ENCODE data around the gene CALCOCO2. TPM values are rescaled to one million over a fixed set of nuclear protein-coding genes. Genes with fewer than 3 reads are reported as not detected.

Gene CALCOCO2, protein sequence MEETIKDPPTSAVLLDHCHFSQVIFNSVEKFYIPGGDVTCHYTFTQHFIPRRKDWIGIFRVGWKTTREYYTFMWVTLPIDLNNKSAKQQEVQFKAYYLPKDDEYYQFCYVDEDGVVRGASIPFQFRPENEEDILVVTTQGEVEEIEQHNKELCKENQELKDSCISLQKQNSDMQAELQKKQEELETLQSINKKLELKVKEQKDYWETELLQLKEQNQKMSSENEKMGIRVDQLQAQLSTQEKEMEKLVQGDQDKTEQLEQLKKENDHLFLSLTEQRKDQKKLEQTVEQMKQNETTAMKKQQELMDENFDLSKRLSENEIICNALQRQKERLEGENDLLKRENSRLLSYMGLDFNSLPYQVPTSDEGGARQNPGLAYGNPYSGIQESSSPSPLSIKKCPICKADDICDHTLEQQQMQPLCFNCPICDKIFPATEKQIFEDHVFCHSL
- 55.2 to 56.6 TPM (median 56.6 TPM) in 3 replicates for total RNA-seq

DNA sequence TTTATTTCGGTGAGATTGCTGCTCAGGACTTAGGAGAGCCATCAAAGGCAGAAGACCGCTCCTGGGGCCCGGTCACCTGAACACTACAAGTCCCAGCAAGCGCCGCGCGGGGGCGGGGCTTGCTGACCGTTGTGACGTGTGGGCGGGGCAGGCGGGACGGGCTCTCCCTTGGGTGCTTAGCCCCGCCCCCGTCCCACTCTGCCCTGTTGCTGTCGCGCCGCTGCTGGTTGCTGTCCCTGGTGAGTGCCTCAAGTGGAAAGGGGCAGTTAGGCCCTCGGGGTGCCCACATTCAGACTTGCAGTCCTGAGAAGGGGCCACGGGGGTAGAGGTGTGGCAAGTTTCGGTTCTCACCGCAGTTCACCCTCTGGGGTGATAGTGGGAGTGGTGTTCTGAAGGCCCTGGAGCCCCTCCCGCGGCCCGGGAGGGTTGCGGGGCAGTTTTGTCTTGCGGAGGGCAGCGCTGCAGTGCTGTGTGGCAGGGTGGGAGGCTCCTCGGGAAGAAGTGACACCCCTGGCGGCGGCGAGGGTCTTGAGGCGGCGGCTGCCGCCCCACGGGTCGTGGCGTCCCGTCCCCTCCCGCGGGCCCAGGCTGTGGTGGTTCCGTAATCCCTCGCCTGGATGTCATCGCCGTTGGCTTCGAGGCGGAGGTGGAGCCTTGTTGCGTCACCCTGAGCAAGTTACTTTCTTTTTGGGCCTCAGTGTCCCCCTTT lies at the start of gene CALCOCO2:
CALCOCO2 (plus strand) TSS at position 196 of the 709 bp plus-strand sequence. CDS start 10,673 bp downstream, outside the sequence.
- H3K9me3 Mint-ChIP-seq, result no peaks in the 10 kb centered on the region
- peaks cover 4% of the 10 kb centered on the region for H3K4me1 Mint-ChIP-seq
- peak; percentile 89 for DNase-seq (ENCODE audit: low spot score in 2 of 2, unreplicated experiment in 2 of 2)
- peak within 1 kb of the TSS; percentile 99 for H3K27ac Mint-ChIP-seq
- TF ChIP-seq, protein P1, sequence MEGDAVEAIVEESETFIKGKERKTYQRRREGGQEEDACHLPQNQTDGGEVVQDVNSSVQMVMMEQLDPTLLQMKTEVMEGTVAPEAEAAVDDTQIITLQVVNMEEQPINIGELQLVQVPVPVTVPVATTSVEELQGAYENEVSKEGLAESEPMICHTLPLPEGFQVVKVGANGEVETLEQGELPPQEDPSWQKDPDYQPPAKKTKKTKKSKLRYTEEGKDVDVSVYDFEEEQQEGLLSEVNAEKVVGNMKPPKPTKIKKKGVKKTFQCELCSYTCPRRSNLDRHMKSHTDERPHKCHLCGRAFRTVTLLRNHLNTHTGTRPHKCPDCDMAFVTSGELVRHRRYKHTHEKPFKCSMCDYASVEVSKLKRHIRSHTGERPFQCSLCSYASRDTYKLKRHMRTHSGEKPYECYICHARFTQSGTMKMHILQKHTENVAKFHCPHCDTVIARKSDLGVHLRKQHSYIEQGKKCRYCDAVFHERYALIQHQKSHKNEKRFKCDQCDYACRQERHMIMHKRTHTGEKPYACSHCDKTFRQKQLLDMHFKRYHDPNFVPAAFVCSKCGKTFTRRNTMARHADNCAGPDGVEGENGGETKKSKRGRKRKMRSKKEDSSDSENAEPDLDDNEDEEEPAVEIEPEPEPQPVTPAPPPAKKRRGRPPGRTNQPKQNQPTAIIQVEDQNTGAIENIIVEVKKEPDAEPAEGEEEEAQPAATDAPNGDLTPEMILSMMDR (IDR thresholded peaks at IDR 0.05; ENCODE audit: unreplicated experiment), result no peak
- no peaks in the 10 kb centered on the region for H3K36me3 Mint-ChIP-seq
- no peaks in the 10 kb centered on the region for H3K27me3 Mint-ChIP-seq (ENCODE audit: low read depth)
- peak within 1 kb of the TSS; percentile 99 for H3K4me3 Mint-ChIP-seq

DNA sequence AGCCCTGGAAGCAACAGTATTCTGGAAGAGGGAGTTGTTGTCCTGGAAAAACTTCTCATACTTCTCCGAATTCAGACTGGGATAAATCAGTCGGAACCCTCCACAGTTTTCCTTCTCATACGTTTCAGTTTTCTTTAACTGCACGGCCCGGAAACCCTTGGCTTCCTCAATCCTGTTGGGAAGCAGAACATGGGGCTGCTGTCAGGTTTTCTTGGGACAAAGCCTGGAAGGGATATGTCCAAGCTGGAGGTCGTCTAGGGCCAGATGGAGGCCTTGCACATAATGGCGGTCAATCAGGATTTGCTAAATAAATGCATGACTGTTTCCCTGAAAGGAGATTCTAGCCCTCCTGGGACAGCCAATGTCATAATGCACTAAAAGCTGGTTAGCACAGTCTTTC lies 43.0 kb upstream of the CALCOCO2 start:
- Mint-ChIP-seq H3K4me1 (peaks cover 6% of the 10 kb centered on the region), H3K27me3 (ENCODE audit: low read depth) (peaks cover 35% of the 10 kb centered on the region), H3K36me3 (no peaks in the 10 kb centered on the region), H3K4me3 (no peak overlapping the region), H3K9me3 (no peaks in the 10 kb centered on the region), H3K27ac (no peak overlapping the region)
- TF ChIP-seq, protein P1 (IDR thresholded peaks at IDR 0.05; ENCODE audit: unreplicated experiment), result no peak
- DNase-seq (ENCODE audit: low spot score in 2 of 2, unreplicated experiment in 2 of 2), result no peak

DNA sequence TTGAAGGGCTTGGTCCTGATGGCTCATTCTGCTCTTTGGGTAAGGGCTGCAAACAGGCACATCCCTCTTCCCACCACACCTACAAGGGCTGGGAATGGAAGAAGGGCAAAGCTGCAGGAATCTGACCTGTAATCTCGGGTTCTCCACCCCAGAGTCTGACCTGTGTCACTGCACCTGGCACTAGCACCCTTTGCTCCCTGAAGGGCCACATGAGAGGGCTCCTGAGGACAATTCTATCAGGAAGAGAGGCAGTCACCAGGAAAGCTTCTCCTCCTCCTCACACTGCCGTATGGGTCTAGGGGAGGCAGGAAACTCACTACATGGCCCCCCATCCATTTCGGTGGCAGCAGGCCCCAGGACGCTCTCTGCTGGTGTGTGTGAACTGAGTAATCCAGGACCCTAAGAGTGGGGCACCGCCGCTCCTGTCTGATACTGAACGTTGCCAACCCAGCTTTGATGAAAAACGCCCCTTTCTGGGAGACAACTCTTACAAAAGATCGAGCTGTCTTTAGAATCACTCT lies 40.2 kb upstream of the CALCOCO2 start:
- TF ChIP-seq, protein P1 (IDR thresholded peaks at IDR 0.05; ENCODE audit: unreplicated experiment), result no peak
- H3K9me3 Mint-ChIP-seq, result no peaks in the 10 kb centered on the region
- H3K27me3 Mint-ChIP-seq (ENCODE audit: low read depth), result peaks cover 31% of the 10 kb centered on the region
- peaks cover 24% of the 10 kb centered on the region for H3K4me1 Mint-ChIP-seq
- DNase-seq (ENCODE audit: low spot score in 2 of 2, unreplicated experiment in 2 of 2), result no peak
- peak overlapping the region; percentile 36 for H3K27ac Mint-ChIP-seq
- no peaks in the 10 kb centered on the region for H3K36me3 Mint-ChIP-seq
- no peak overlapping the region for H3K4me3 Mint-ChIP-seq

DNA sequence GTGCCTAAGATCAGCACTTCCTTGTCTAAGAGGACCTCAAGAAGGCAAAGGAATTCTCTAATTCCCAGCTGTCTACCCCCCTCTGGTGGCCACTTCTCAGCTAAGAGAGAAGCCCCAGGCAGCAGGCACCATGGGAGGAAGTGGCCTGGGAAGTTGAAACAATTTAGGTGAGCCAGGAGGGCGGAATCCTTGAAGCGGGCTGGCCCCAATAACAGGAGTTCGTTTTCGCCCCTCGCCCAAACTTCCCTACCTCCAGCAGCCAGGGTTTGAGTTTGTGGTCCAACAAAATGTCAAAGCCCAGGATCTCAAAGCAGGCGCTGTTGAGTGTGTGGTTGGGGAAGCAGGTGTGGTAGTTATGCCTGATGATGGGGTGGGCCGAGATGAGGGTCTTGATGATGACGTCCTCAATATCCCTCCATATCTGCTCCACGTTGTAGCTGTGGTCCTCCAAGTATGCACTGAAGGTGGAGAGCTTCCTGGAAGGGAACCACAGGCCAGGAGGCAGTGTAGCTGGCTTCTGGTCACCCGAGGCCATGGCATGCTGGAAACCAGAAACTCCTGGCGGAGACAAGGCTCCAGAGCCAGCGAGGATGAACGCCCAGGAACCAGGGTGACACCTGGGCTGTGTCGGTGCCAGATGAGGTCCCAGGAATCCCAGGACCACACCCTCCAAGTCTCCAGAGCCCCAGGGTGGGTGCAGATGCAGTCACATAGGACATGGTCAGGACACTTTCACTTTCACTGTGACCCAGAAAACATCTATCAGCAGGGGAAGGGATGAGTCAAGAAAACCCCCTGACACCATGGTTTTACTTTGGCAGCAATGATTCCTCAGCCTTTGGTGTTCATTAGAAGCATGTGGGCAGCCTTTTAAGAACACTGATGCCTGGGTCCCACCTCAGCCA lies 39.5 kb upstream of the CALCOCO2 start:
- Mint-ChIP-seq H3K27ac (peak overlapping the region; percentile 36), H3K4me3 (no peak overlapping the region), H3K9me3 (no peaks in the 10 kb centered on the region), H3K4me1 (peaks cover 28% of the 10 kb centered on the region), H3K27me3 (ENCODE audit: low read depth) (peaks cover 25% of the 10 kb centered on the region), H3K36me3 (no peaks in the 10 kb centered on the region)
- TF ChIP-seq, protein P1 (IDR thresholded peaks at IDR 0.05; ENCODE audit: unreplicated experiment), result peak; percentile 71
- DNase-seq (ENCODE audit: low spot score in 2 of 2, unreplicated experiment in 2 of 2), result peak; percentile 65 to 85
